ENCODE results near the gene SPRY4.

GRCh38 chr5:142314109-142314508 is 10.7 kb downstream of the SPRY4 start:
- no peak for TF ChIP-seq POLR2AphosphoS5 (IDR thresholded peaks at IDR 0.05)
- TF ChIP-seq, protein P1, sequence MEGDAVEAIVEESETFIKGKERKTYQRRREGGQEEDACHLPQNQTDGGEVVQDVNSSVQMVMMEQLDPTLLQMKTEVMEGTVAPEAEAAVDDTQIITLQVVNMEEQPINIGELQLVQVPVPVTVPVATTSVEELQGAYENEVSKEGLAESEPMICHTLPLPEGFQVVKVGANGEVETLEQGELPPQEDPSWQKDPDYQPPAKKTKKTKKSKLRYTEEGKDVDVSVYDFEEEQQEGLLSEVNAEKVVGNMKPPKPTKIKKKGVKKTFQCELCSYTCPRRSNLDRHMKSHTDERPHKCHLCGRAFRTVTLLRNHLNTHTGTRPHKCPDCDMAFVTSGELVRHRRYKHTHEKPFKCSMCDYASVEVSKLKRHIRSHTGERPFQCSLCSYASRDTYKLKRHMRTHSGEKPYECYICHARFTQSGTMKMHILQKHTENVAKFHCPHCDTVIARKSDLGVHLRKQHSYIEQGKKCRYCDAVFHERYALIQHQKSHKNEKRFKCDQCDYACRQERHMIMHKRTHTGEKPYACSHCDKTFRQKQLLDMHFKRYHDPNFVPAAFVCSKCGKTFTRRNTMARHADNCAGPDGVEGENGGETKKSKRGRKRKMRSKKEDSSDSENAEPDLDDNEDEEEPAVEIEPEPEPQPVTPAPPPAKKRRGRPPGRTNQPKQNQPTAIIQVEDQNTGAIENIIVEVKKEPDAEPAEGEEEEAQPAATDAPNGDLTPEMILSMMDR (IDR thresholded peaks at IDR 0.05) = no peak
